MM.1S (cell line): ENCODE measurements around the gene ITCH.

ENCODE experiments used
- DNase-seq: peaks from one replicate; pipeline ENCODE4 v3.0.0-alpha.2; 2015
- H2AFZ ChIP-seq: fragments of 300-600 bp; sonication (generic); 2 replicates; pipeline ENCODE4 v1.6.0; 2016; ENCODE audit warnings: antibody characterized with exemption, low read length
- H3F3A ChIP-seq: fragments of 300-600 bp; sonication (generic); 2 replicates; pipeline ENCODE4 v1.6.1; 2016; ENCODE audit warnings: mild to moderate bottlenecking, antibody characterized with exemption, low read length, moderate library complexity, mixed read lengths; ENCODE audit not compliant: insufficient read depth
- H3K27ac ChIP-seq: fragments of 300-600 bp; sonication (generic); 2 replicates; pipeline ENCODE4 v1.5.1; 2016; ENCODE audit warnings: mild to moderate bottlenecking, low read length
- H3K27me3 ChIP-seq: fragments of 300-600 bp; sonication (generic); replicated peaks from 2 replicates; pipeline ENCODE4 v1.6.0; 2016; ENCODE audit warnings: low read length; ENCODE audit not compliant: insufficient read depth
- H3K36me3 ChIP-seq: fragments of 300-600 bp; sonication (generic); replicated peaks from 2 replicates; pipeline ENCODE4 v1.6.1; 2016; ENCODE audit warnings: mild to moderate bottlenecking, low read length, mixed read lengths; ENCODE audit not compliant: insufficient read depth
- H3K4me1 ChIP-seq: fragments of 300-600 bp; sonication (generic); 2 replicates; pipeline ENCODE4 v1.6.1; 2016; ENCODE audit warnings: low read length, mixed read lengths
- H3K4me2 ChIP-seq: fragments of 300-600 bp; sonication (generic); 2 replicates; pipeline ENCODE4 v1.6.0; 2016; ENCODE audit warnings: low read depth, low read length
- H3K4me3 ChIP-seq: fragments of 300-600 bp; sonication (generic); 2 replicates; pipeline ENCODE4 v1.5.1; 2016; ENCODE audit warnings: low read length, mixed read lengths
- H3K79me2 ChIP-seq: fragments of 300-600 bp; sonication (generic); 2 replicates; pipeline ENCODE4 v1.6.1; 2016; ENCODE audit warnings: mixed run types, low read length, mixed read lengths
- H3K9ac ChIP-seq: fragments of 300-600 bp; sonication (generic); 2 replicates; pipeline ENCODE4 v1.6.1; 2016; ENCODE audit warnings: low read length, mixed read lengths
- H3K9me2 ChIP-seq: fragments of 300-600 bp; sonication (generic); replicated peaks from 2 replicates; pipeline ENCODE4 v1.6.1; 2016; ENCODE audit warnings: mild to moderate bottlenecking, low read length, mixed read lengths; ENCODE audit not compliant: insufficient read depth
- H3K9me3 ChIP-seq: fragments of 300-600 bp; sonication (generic); replicated peaks from 2 replicates; pipeline ENCODE4 v1.6.1; 2016; ENCODE audit warnings: mild to moderate bottlenecking, low read length, mixed read lengths; ENCODE audit not compliant: insufficient read depth
- H4K20me1 ChIP-seq: fragments of 300-600 bp; sonication (generic); 2 replicates; pipeline ENCODE4 v1.6.1; 2016; ENCODE audit warnings: mild to moderate bottlenecking, low read length, moderate library complexity, mixed read lengths; ENCODE audit not compliant: insufficient read depth
- EZH2 ChIP-seq: fragments of 300-600 bp; sonication (generic); optimal IDR thresholded peaks from 2 replicates; pipeline ENCODE3; 2017; ENCODE audit warnings: low read depth, mild to moderate bottlenecking, antibody characterized with exemption, low read length, mixed read lengths
- EZH2phosphoT487 ChIP-seq: fragments of 300-600 bp; sonication (generic); IDR thresholded peaks from 2 replicates; pipeline ENCODE4 v1.6.1; 2018; ENCODE audit warnings: antibody characterized with exemption, low read length
- TF ChIP-seq, protein P1 (sequence below): fragments of 300-600 bp; sonication (generic); IDR thresholded peaks from 2 replicates; pipeline ENCODE4 v1.5.1; 2016; ENCODE audit warnings: antibody characterized with exemption, low read length, mixed read lengths

Gene ITCH

DNA sequence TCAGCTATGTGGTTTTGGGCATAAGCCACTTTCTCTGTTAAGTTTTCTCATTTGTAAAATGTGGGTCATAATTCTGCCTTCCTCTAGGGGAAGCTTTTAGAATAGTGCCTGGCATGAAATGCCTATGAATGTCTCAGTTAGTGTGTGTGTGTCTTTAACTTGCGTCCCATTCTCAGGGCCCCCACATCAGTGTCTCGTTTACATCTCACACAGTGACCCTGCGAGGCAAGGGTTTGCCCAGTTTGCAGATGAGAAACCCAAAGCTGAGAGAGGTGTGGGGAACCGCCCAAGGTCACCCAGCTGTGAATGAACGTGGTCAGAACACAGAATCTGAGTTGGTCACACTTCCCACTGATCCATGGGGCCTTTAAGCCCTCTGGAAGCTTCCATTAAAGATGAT is 167.3 kb downstream of the ITCH start:
- no peak overlapping the region for H3K4me3 ChIP-seq
- no peak overlapping the region for H3K9ac ChIP-seq
- H3K4me1 ChIP-seq: no peaks in the 10 kb centered on the region
- peaks cover 3% of the 10 kb centered on the region; the same call in 1 of the 2 replicates for H3F3A ChIP-seq
- DNase-seq: no peak
- peaks cover 45% of the 10 kb centered on the region for H3K79me2 ChIP-seq
- H3K36me3 ChIP-seq: 0 out of 2 replicates have a peak, but pooled peaks cover 11% of the 10 kb centered on the region
- TF ChIP-seq EZH2 (no peak), EZH2phosphoT487 (no peak)
- TF ChIP-seq, protein P1, sequence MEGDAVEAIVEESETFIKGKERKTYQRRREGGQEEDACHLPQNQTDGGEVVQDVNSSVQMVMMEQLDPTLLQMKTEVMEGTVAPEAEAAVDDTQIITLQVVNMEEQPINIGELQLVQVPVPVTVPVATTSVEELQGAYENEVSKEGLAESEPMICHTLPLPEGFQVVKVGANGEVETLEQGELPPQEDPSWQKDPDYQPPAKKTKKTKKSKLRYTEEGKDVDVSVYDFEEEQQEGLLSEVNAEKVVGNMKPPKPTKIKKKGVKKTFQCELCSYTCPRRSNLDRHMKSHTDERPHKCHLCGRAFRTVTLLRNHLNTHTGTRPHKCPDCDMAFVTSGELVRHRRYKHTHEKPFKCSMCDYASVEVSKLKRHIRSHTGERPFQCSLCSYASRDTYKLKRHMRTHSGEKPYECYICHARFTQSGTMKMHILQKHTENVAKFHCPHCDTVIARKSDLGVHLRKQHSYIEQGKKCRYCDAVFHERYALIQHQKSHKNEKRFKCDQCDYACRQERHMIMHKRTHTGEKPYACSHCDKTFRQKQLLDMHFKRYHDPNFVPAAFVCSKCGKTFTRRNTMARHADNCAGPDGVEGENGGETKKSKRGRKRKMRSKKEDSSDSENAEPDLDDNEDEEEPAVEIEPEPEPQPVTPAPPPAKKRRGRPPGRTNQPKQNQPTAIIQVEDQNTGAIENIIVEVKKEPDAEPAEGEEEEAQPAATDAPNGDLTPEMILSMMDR: no peak
- H3K4me2 ChIP-seq: no peak overlapping the region
- no peaks in the 10 kb centered on the region for H3K27me3 ChIP-seq
- H3K27ac ChIP-seq: no peak overlapping the region
- H3K9me2 ChIP-seq: no peaks in the 10 kb centered on the region
- H3K9me3 ChIP-seq: no peaks in the 10 kb centered on the region
- no peaks in the 10 kb centered on the region; the same call in 1 of the 2 replicates for H4K20me1 ChIP-seq
- H2AFZ ChIP-seq: no peak overlapping the region

DNA sequence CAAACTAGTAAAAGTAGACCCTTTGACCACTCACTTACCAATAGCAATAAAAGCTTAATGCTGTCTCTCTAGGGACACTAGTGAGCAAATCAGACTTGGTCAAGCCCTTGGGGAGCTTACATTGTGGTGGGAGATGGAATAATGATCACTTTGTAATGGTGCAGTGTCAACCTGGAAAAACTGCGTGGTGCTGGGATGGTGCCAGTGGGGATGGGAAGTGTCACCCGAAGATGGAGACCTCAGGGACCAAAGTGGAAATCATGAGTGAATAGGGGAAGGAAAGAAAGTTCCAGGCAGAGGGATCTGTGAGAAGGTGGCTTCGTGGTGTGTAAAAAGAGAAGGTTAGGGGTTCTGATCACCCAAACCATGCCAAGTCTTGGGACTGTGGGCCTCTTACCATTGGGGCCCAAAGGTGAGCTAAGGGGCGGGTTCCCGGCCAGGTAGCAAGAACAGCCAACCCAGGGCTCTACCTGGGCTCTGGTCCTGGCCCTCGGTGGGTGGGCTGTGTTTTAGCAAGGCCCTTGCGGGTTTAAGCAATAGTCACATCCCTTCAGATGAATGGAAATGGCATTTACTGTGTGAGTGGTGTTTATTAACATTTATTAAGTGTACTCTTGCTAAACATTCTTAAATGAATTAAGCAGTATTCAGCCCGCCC is 168.7 kb downstream of the ITCH start:
- Histone ChIP-seq H2AFZ (no peak overlapping the region), H3K4me3 (no peak overlapping the region), H3K27ac (no peak overlapping the region), H3K36me3 (peaks cover 11% of the 10 kb centered on the region; the same call in 1 of the 2 replicates), H3K9ac (no peak overlapping the region), H3K4me1 (no peaks in the 10 kb centered on the region), H3K9me3 (no peaks in the 10 kb centered on the region), H3K79me2 (peaks cover 39% of the 10 kb centered on the region), H3K9me2 (no peaks in the 10 kb centered on the region), H3K4me2 (no peak overlapping the region), H3F3A (peaks cover 3% of the 10 kb centered on the region; the same call in 1 of the 2 replicates), H3K27me3 (no peaks in the 10 kb centered on the region), H4K20me1 (no peaks in the 10 kb centered on the region; the same call in 1 of the 2 replicates)
- no peak for TF ChIP-seq EZH2phosphoT487
- TF ChIP-seq, protein P1: no peak
- no peak for TF ChIP-seq EZH2
- DNase-seq: no peak

DNA sequence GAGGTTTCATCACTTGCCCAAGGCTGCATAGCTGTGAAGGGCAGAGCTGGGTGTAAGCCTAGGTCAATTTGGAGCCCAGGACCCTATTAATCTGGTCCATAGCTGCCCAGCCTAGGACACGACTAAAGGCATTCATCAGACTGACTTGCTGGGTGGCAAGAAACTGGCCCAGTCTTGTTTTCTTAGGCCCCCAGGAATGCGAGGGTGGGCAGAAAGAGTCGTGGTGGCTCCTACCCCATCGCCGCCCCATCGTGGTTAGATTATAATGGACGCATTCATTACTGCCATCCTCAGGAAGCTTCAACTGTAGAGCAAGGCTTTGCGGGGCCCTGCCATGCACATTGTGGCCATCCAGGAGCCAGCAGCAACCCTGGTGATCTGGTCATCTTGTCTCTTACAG is 169.2 kb downstream of the ITCH start:
- Histone ChIP-seq H3K79me2 (peaks cover 39% of the 10 kb centered on the region), H3K4me3 (no peak overlapping the region), H3K36me3 (peaks cover 7% of the 10 kb centered on the region; the same call in 1 of the 2 replicates), H3K4me2 (no peak overlapping the region), H3K27ac (no peak overlapping the region), H3K4me1 (no peaks in the 10 kb centered on the region), H3K9ac (no peak overlapping the region), H4K20me1 (no peaks in the 10 kb centered on the region; the same call in 1 of the 2 replicates), H3F3A (peaks cover 3% of the 10 kb centered on the region; the same call in 1 of the 2 replicates), H3K9me2 (no peaks in the 10 kb centered on the region), H3K9me3 (no peaks in the 10 kb centered on the region), H2AFZ (no peak overlapping the region), H3K27me3 (no peaks in the 10 kb centered on the region)
- TF ChIP-seq EZH2 (no peak), EZH2phosphoT487 (no peak)
- TF ChIP-seq, protein P1: no peak
- no peak for DNase-seq
